Left colon (tissue), 2 donors: Measurements from ENCODE around the gene ACAT2. TPM values are rescaled to one million over a fixed set of nuclear protein-coding genes. Genes with fewer than 3 reads are reported as not detected.
"Not testable (repeated sequence)": the region's sequence is repeated elsewhere in the genome, so short reads cannot be mapped to it uniquely, and the experiment has no call there.

Experiments
- ATAC-seq: fragments of 200-7000 bp; cut with Tn5 transposase; one replicate; pipeline ENCODE4 v1.9.1; 2020; ENCODE audit warnings: mild to moderate bottlenecking, moderate library complexity
- DNase-seq, 2 donors: peaks; one replicate each; pipeline ENCODE4 v3.0.0-alpha.2; 2020
- intact Hi-C, 2 donors: fragments of 100-400 bp; cut with DNase I in 1 of 2; cut with micrococcal nuclease in 1 of 2; formaldehyde crosslinking; loops; one replicate each; pipeline versions ENCODE4 v1.11.2 to v1.14.0; 2022; cut with DNase I, micrococcal nuclease
- total RNA-seq, 2 donors: library from RNA; stranded (reverse); fragmentation: NEBNext Ultra II Directional; extraction: Animal tissue kit (Norgen Biotek cat#: 25700); gene quantifications; one replicate each; pipeline ENCODE4 v1.2.1, GENCODE V29; 2021
- donor health status: DM: no; HTN: no; CAD: no.
- donor health status: DM: yes; HTN: yes; CAD: no.

ACAT2 gene
- total RNA-seq, 2 donors from 2014 or later, result 72.8 to 114 TPM

GRCh38 chr6:159821726-159822125 lies 59.9 kb downstream of the ACAT2 start:
- ATAC-seq, result no peak
- intact Hi-C loops, result no loop called here
- no peak for DNase-seq

- intact Hi-C loops, result no loop called here
- DNase-seq (no peak), ATAC-seq (no peak)
These were observed 62.1 kb downstream of the ACAT2 start for GRCh38 chr6:159823953-159824352.

- intact Hi-C loops, ATAC-seq, DNase-seq: not testable (repeated sequence)
These were observed 62.8 kb downstream of the ACAT2 start for GRCh38 chr6:159824690-159825089.

- ATAC-seq (no peak), DNase-seq (no peak)
- intact Hi-C loops, result no loop called here
These were observed 64.2 kb downstream of the ACAT2 start for GRCh38 chr6:159826004-159826403.

- no peak for ATAC-seq
- intact Hi-C loops, result no loop called here
- DNase-seq, result no peak
These were observed 65.3 kb downstream of the ACAT2 start for GRCh38 chr6:159826968-159827647.

GRCh38 chr6:159828074-159828473 lies 66.2 kb downstream of the ACAT2 start:
- intact Hi-C loops, result no loop called here
- DNase-seq (no peak), ATAC-seq (no peak)

Other genes starting within 250 kb of the ACAT2 start
- gene SOD2, start 68.8 kb upstream of the ACAT2 start, total RNA-seq, result 100 to 1,000 TPM; 284 to 402 TPM
- 10 to 100 TPM; 73.4 to 79.3 TPM for gene WTAP, start 34.5 kb upstream of the ACAT2 start, total RNA-seq
- gene TCP1, start 27.6 kb downstream of the ACAT2 start, total RNA-seq, result 100 to 1,000 TPM; 165 to 172 TPM
- 10 to 100 TPM; 66.9 to 72.5 TPM for gene MRPL18, start 28.4 kb downstream of the ACAT2 start, total RNA-seq
- gene PNLDC1, start 38.2 kb downstream of the ACAT2 start, total RNA-seq, result not detected
- not detected for gene MAS1, start 128.9 kb downstream of the ACAT2 start, total RNA-seq
- 100 to 1,000 TPM in 1 of 2 donors, 10 to 100 TPM in 1; 97.3 to 100 TPM for gene IGF2R, start 207.0 kb downstream of the ACAT2 start, total RNA-seq